ENCODE results near the gene CLEC4A. TPM values are rescaled to one million over a fixed set of nuclear protein-coding genes. Genes with fewer than 3 reads are reported as not detected.
"Not testable (repeated sequence)": the region's sequence is repeated elsewhere in the genome, so short reads cannot be mapped to it uniquely, and the experiment has no call there.

Gene CLEC4A
- total RNA-seq, 2 experiments from 2014 or later = 0.46 to 0.84 TPM

DNA sequence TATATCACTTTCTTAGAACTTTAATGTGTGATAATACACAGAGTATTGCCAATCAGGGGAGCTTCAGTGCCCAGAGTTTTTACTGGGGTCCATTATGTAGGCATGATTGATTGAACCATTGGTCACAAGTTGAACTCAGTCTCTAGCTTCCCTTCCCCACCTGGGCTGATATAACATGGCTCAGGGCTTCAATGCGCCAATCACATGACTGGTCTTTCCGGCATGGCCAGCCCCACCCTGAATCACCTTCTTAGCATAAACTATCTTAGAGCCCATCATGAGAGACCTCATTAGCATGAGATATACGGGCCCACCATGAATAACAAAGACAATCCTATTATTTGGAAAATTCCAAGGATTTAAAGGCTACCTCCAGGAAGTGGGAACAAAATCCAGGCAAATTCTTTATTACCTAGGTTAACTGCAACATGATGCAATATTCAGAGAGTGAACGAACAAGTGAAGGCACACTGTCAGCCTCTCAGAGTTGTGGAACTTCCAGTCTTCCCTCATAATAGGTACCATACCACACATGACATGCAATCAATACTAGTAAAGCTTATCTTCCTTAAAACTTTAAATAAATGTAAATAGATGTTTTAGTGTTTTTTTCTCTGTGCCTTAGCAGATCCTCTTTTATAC is 3.2 kb upstream of the CLEC4A start:
- CTCF ChIA-PET = no interaction called here
- POLR2A ChIA-PET = no interaction called here

DNA sequence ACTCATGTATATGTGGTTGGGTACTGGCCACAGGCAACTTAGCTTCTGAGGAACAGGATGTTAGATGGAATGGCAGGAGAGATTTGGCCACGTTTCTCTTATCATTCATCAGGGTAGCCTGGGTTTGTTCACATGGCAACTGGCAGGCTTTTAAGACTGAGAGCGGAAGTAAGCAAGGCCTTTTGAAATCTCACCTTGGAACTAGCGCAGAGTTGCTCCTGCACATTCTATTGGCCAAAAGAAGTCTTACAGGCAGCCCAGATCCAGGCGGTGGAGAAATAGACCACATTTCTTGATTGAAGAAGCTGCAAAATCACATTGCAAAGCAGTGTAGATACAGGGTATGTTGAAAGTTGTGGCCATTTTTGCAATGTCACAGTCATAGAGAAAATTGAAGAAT is 3.7 kb downstream of the CLEC4A start:
- POLR2A ChIA-PET = no interaction called here
- CTCF ChIA-PET = no interaction called here

- CTCF ChIA-PET = not testable (repeated sequence)
Observed at GRCh38 chr12:8133636-8134397, 10.4 kb downstream of the CLEC4A start.

DNA sequence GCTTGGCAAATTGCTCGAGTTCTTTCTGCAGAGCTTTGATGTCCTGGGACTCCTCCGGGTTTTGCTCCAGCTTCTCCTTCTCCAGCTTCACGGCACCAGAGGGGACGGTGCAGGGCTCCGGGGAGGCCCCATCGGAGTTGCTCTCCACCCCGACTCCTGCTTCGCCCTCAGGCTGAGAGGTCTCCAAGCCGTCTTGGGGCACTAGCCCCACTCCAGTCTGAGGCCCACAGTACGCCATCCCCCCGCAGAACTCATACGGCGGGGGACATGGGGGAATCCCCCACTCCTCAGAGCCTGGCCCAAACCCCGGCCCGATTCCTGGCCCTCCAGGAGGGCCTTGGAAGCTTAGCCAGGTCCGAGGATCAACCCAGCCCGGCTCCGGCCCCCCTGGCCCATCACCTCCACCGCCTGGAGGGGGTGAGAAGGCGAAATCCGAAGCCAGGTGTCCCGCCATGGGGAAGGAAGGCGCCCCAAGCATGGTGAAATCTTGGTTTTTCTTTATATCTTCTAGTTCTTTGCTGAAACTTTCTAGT is 11.0 kb downstream of the CLEC4A start:
- CTCF ChIA-PET, POLR2A ChIA-PET: not testable (repeated sequence)

More at GRCh38 chr12:8133636-8134397, 10.4 kb downstream of the CLEC4A start:
- POLR2A ChIA-PET = not testable (repeated sequence)

DNA sequence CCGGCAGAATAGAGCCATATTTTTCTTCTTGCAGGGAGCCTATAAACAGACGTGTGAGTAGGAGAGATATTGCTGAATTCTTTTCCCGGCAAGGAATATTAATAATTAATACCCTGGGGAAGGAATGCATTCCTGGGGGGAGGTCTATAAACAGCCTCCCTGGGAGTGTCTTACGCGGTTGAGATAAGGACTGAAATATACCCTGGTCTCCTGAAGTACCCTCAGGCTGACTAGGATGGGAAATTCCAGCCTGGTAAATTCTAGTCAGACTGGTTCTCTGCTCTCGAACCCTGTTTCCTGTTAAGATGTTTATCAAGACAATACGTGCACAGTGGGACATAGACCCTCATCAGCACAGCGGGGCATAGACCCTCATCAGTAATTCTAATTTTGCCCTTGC is 18.2 kb downstream of the CLEC4A start:
- POLR2A ChIA-PET, CTCF ChIA-PET: not testable (repeated sequence)

DNA sequence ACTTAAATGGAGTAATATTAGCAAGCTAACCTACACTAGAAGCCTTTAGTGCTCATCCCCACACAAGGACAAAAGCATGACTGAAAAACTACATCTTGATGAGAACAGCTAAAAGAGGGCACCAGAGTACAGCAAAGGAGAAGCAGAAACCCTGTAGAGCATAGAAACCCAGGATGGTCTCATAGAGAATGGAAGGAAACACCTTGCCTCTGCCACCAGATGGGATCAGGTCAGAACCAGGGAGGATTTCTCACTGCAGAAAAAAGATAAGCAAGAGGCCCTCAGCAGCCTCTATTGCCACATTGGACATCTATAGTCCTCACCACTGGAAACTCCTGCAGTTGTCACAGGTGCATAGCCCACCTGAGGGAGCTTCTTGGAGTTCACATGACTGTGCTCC is 19.8 kb downstream of the CLEC4A start:
- ChIA-PET CTCF (no interaction called here), POLR2A (no interaction called here)

- ChIA-PET CTCF (no interaction called here), POLR2A (no interaction called here)
Observed at GRCh38 chr12:8145754-8146441, 22.5 kb downstream of the CLEC4A start.

- POLR2A ChIA-PET = no interaction called here
- CTCF ChIA-PET = no interaction called here
Observed at GRCh38 chr12:8146442-8146771, 23.0 kb downstream of the CLEC4A start.

- CTCF ChIA-PET = no interaction called here
- POLR2A ChIA-PET = no interaction called here
Observed at GRCh38 chr12:8154526-8154925, 31.1 kb downstream of the CLEC4A start.

DNA sequence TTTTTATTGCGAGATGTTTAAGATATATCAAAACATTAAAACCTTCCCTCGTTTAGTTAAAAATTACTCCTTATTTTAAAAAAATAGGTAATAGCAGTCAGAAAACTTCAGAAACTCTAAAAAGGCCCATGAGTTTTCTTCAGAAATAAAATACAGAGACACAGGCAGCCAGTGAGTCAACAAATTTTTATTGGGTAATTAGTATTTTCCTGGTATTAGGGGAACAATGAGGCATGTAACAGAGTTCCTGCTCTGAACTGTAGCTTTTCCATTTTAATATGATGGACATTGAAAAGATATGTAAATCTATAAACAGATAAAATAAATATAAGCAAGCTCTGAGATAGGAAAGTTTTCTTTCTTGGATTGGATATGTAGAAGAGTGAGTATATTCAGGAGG is 33.0 kb downstream of the CLEC4A start:
- POLR2A ChIA-PET = no interaction called here
- CTCF ChIA-PET = no interaction called here

GRCh38 chr12:8156845-8157244 is 33.4 kb downstream of the CLEC4A start, which contains the start of gene ZNF705A:
Gene ZNF705A, plus strand, starts transcription at chr12:8157015. Its CDS starts 15,611 bp downstream, at chr12:8172626.
- ChIA-PET POLR2A (no interaction called here), CTCF (no interaction called here)

DNA sequence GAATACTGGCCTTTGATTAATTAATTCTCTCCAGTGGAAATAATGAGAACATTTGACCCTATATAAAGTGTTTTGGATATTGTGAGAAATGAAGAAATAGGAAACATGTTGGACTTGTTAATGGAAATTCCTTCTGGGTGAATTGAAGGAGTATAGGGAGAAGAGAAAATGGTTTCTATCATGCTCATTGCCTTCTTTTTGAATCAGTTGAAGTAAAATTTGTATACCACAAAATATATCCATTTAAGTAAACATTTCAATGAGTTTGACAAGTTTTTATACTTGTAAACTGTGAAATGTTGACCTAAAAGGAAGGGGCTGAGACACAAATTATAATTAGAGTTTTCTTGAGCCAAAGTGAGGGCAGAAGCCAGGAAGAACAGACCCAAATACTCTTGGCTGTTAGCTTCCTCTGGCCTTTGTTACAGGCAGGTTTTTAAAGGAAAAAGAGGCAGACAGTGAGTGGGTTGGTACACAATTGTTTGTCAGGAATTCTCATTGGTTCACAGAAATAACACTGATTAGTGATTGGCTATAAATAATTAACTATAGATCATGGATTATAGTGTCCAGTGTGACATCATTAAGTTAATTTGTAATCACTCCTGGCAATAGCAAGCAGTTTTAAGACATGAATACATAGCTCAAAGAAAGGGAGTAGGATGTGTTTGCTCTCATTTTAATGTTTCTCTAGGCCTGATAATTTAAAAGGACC is 34.2 kb downstream of the CLEC4A start:
- CTCF ChIA-PET = no interaction called here
- POLR2A ChIA-PET = no interaction called here

DNA sequence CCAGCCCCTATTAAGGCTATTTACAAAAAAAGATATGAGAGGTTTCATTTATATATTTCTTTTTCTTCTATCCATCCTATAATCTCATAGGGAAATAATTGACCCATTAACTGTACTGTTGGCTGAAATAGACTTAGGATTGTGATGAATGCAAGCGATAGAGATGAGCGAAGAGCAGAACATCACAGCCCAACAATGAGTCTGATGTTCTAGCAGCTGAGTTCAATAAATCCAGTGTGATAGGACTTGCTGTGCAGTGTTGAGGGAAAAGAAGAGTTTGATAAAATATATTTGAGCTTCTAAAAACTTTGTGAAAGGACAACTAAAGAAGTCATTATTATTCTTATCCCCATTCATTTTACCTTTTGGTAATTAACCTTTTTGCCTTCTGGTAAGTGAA is 49.5 kb downstream of the CLEC4A start:
- POLR2A ChIA-PET, CTCF ChIA-PET: not testable (repeated sequence)

DNA sequence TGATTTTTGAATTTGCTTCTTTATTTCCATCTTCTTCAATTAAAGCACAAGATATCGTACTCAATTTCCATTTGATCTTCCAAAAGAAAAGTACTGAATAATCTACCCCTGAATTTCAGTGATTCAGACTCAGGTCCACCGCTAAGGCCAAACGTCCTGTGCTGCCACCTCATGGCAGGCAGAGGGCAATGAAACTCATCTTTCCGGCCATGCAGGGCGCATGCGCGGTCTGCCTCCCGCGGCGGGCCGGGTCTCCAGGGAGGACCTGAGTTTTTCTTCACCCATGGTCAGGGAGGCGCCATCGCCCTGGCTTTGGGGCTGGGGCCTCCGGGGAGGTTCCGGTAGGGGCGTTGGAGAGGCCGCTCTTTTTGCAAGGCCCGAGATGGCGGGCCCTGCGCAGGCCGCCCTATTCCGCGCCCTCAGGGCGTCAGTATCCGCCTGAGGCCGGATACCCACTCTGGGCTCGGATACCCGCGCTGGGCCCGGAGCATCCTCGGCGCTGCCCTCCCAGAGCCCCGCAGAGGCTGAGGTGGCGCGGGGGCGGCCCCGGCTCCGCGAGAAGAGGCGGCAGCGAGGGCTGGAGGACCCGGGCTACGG is 56.7 kb downstream of the CLEC4A start:
- CTCF ChIA-PET = not testable (repeated sequence)
- POLR2A ChIA-PET = interaction anchor here (1.0 kb wide), 1 partner anchor 97 kb away, joined by 4 read pairs; no protein-coding TSS in a partner anchor

- POLR2A ChIA-PET = interaction anchor here (1.0 kb wide), 1 partner anchor 99 kb away, joined by 4 read pairs; no protein-coding TSS in a partner anchor
- CTCF ChIA-PET = not testable (repeated sequence)
Observed at GRCh38 chr12:8181271-8181670, 57.9 kb downstream of the CLEC4A start.

- POLR2A ChIA-PET, CTCF ChIA-PET: not testable (repeated sequence)
Observed at GRCh38 chr12:8182923-8183322, 59.5 kb downstream of the CLEC4A start.

DNA sequence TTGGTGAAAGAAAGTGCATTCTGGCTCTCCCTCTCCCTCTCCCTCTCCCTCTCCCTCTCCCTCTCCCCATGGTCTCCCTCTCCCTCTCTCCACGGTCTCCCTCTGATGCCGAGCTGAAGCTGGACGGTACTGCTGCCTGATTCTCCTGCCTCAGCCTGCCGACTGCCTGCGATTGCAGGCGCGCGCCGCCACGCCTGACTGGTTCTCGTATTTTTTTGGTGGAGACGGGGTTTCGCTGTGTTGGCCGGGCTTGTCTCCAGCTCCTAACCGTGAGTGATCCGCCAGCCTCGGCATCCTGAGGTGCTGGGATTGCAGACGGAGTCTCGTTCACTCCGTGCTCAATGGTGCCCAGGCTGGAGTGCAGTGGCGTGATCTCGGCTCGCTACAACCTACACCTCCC is 59.9 kb downstream of the CLEC4A start:
- CTCF ChIA-PET, POLR2A ChIA-PET: not testable (repeated sequence)

- POLR2A ChIA-PET, CTCF ChIA-PET: not testable (repeated sequence)
Observed at GRCh38 chr12:8184206-8184605, 60.8 kb downstream of the CLEC4A start.

DNA sequence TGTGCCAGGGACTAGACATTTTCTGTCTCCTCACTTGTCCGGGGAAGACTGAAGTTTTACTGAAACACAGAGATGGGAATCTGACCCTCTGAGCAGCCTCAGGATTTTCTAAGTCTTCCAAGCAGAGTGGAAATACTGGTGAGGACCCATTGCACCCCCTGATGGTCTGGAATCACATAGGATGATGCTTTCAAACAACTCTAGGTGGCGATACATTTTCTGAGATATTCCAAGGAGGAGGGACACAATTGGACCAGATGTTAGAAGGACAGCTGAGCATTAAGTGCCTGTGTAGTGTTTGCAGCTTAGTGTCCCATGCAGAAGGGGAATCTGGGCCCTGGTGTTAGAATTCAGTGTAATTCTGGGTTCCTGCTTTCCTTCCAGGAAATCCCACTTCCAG is 64.7 kb downstream of the CLEC4A start:
- POLR2A ChIA-PET = not testable (repeated sequence)

More for the DNA sequence above, 64.7 kb downstream of the CLEC4A start:
- CTCF ChIA-PET = not testable (repeated sequence)
